ENCODE data around the gene SUMF2. TPM values are rescaled to one million over a fixed set of nuclear protein-coding genes. Genes with fewer than 3 reads are reported as not detected.

The SUMF2 gene
- total and polyA plus RNA-seq, 2 experiments from 2014 or later: 32.9 to 45.7 TPM

Small RNAs within 50 kb of the gene (small RNA-seq; reads per million reads assigned to genes)
- gene SNORA15 (ENCODE audit: low replicate concordance) (0.30 reads per million, percentile 12 among the genes with 10 or more reads in this experiment), gene SNORA22B (ENCODE audit: low replicate concordance) (0.10 reads per million)

Other genes starting within 250 kb of the SUMF2 start
- not detected in 2 replicates for gene SEPTIN14, start 201.5 kb upstream of the SUMF2 start, total RNA-seq (2014; rRNA removed; shearing (Covaris generic))
- gene SEPTIN14, start 201.5 kb upstream of the SUMF2 start, polyA plus RNA-seq (2016; fragmentation: Nextera tagmentation; extraction: Ambion mirVana): not detected in 2 replicates
- gene ZNF713, start 176.8 kb upstream of the SUMF2 start, total RNA-seq (2014; rRNA removed; shearing (Covaris generic)): 4.6 and 5.0 TPM in 2 replicates
- 2.1 and 2.6 TPM in 2 replicates for gene ZNF713, start 176.8 kb upstream of the SUMF2 start, polyA plus RNA-seq (2016; fragmentation: Nextera tagmentation; extraction: Ambion mirVana)
- gene MRPS17, start 112.4 kb upstream of the SUMF2 start, total RNA-seq (2014; rRNA removed; shearing (Covaris generic)): 14.6 and 14.8 TPM in 2 replicates
- gene MRPS17, start 112.4 kb upstream of the SUMF2 start, polyA plus RNA-seq (2016; fragmentation: Nextera tagmentation; extraction: Ambion mirVana): 100 and 104 TPM in 2 replicates
- gene NIPSNAP2, start 99.7 kb upstream of the SUMF2 start, total RNA-seq (2014; rRNA removed; shearing (Covaris generic)): 29.8 and 30.0 TPM in 2 replicates
- 21.1 and 30.5 TPM in 2 replicates for gene NIPSNAP2, start 99.7 kb upstream of the SUMF2 start, polyA plus RNA-seq (2016; fragmentation: Nextera tagmentation; extraction: Ambion mirVana)
- gene PSPH, start 12.8 kb upstream of the SUMF2 start, total RNA-seq (2014; rRNA removed; shearing (Covaris generic)): 143 and 149 TPM in 2 replicates
- gene PSPH, start 12.8 kb upstream of the SUMF2 start, polyA plus RNA-seq (2016; fragmentation: Nextera tagmentation; extraction: Ambion mirVana): 35.8 and 38.3 TPM in 2 replicates
- gene CCT6A, start 12.5 kb upstream of the SUMF2 start, total RNA-seq (2014; rRNA removed; shearing (Covaris generic)): 266 and 318 TPM in 2 replicates
- 497 and 505 TPM in 2 replicates for gene CCT6A, start 12.5 kb upstream of the SUMF2 start, polyA plus RNA-seq (2016; fragmentation: Nextera tagmentation; extraction: Ambion mirVana)
- not detected in 2 replicates for gene PHKG1, start 28.7 kb downstream of the SUMF2 start, total RNA-seq (2014; rRNA removed; shearing (Covaris generic))
- 0.38 TPM in 1 of 2 replicates, not detected in the other for gene PHKG1, start 28.7 kb downstream of the SUMF2 start, polyA plus RNA-seq (2016; fragmentation: Nextera tagmentation; extraction: Ambion mirVana)
- not detected in 2 replicates for gene CHCHD2, start 42.2 kb downstream of the SUMF2 start, total RNA-seq (2014; rRNA removed; shearing (Covaris generic))
- 0.94 and 1.8 TPM in 2 replicates for gene CHCHD2, start 42.2 kb downstream of the SUMF2 start, polyA plus RNA-seq (2016; fragmentation: Nextera tagmentation; extraction: Ambion mirVana)
- not detected in 2 replicates for gene NUPR2, start 52.1 kb downstream of the SUMF2 start, total RNA-seq (2014; rRNA removed; shearing (Covaris generic))
- gene NUPR2, start 52.1 kb downstream of the SUMF2 start, polyA plus RNA-seq (2016; fragmentation: Nextera tagmentation; extraction: Ambion mirVana): not detected in 2 replicates

All from GM23338 (cell line).